ENCODE data around the gene ST14.
"Not testable (repeated sequence)": the region's sequence is repeated elsewhere in the genome, so short reads cannot be mapped to it uniquely, and the experiment has no call there.

ST14 gene

GRCh38 chr11:130188047-130188446 is 28.5 kb downstream of the ST14 start:
- DNase-seq (ENCODE audit: low spot score), result no peak

- no peak for DNase-seq (ENCODE audit: low spot score)
These were observed 29.2 kb downstream of the ST14 start for GRCh38 chr11:130188585-130189347.

- no peak for DNase-seq (ENCODE audit: low spot score)
These were observed 30.1 kb downstream of the ST14 start for GRCh38 chr11:130189492-130190210.

GRCh38 chr11:130190371-130190881 is 30.8 kb downstream of the ST14 start:
- no peak for DNase-seq (ENCODE audit: low spot score)

- no peak for DNase-seq (ENCODE audit: low spot score)
These were observed 32.3 kb downstream of the ST14 start for GRCh38 chr11:130191896-130192295.

DNA sequence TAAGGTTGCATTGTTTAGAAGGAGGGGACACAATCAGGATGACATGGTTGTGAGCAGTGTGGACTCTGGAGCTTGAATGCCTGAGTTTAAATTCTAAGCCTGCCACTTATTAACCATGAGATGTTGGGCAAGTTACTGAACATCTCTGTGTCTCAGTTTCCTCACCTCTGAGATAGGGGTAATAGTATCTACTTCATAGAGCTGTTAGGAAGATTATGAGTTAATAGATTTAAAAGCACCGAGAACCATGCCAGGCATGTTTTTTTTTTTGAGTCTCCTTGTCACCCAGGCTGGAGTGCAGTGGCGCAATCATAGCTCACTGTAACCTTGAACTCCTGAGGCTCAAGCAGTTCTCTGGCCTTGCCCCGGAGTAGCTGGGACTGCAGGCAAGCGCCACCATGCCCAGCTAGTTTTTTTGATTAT is 33.3 kb downstream of the ST14 start:
- no peak for DNase-seq (ENCODE audit: low spot score)

DNA sequence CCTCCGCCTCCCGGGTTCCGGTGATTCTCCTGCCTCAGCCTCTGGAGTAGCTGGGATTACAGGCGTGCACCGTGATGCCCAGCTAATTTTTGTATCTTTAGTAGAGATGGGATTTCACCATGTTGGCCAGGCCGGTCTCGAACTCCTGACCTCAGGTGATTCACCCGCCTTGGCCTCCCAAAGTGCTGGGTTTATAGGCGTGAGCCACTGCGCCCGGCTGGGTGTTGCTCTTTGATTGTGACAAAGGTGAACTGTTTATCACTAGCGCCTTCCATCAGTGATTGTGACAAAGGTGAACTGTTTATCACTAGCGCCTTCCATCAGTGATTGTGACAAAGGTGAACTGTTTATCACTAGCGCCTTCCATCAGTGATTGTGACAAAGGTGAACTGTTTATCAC is 34.0 kb downstream of the ST14 start:
- DNase-seq (ENCODE audit: low spot score), result not testable (repeated sequence)

DNA sequence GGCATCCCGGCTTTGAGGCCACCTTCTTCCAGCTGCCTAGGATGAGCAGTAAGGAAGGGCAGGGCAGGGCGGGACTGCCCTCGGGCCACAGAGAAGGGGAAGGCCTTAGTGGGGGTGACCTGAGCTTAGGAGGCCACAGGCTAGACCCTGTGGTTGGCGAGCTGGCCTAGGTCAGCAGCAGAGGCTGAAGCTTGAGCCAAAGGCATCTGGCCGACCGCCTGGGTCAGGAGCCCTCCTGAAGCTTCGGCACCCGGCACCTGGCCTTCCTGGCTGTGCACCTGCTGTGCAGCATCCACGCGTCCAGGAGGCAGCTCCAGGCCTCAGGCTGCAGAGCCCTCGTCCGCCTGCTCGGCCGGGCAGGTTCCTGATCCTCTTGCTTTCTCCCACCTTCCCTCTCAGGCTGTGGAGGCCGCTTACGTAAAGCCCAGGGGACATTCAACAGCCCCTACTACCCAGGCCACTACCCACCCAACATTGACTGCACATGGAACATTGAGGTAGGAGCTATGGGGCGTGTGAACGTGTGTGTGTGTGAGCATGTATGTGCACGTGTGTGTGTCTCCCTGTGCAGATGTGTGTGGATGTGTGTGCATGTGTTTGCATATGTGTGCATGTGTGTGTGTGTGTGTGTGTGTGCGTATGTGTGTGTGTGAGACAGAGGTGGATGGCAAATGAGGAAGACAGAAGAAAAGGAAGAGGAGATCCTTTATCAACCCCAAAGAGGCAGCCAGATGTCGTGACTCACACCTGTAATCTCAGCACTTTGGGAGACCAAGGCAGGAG is 34.9 kb downstream of the ST14 start:
- DNase-seq (ENCODE audit: low spot score), result no peak

DNA sequence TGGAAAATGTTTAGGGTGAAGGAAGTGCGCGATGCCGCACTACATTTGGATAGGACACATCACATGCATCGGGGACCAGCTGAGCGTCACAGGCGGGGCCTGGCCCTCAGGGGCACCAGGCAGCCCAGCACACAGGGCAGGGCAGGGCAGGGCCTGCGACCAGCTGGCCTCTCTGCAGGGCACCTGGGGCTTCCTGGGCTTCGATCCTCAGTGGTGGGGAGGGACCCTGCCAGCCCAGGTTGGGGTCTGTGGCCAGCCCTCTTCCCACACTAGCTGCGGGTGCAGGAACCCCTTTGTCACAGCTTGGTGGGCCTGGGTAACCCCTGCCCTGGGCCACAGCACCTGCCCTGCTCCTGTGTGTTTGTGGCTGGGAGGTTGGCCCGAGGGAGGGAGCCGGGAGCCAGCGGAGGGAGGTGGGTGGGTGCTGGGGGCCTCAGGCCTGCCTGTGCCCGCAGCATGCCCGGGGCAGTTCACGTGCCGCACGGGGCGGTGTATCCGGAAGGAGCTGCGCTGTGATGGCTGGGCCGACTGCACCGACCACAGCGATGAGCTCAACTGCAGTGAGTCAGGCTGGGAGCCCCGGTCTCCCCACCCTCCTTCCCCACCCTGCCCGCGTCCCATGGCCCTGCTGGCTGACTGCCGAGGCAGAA is 37.9 kb downstream of the ST14 start:
- DNase-seq (ENCODE audit: low spot score), result no peak

GRCh38 chr11:130198292-130198691 is 38.7 kb downstream of the ST14 start:
- no peak for DNase-seq (ENCODE audit: low spot score)

- no peak for DNase-seq (ENCODE audit: low spot score)
These were observed 39.4 kb downstream of the ST14 start for GRCh38 chr11:130198964-130199363.

DNA sequence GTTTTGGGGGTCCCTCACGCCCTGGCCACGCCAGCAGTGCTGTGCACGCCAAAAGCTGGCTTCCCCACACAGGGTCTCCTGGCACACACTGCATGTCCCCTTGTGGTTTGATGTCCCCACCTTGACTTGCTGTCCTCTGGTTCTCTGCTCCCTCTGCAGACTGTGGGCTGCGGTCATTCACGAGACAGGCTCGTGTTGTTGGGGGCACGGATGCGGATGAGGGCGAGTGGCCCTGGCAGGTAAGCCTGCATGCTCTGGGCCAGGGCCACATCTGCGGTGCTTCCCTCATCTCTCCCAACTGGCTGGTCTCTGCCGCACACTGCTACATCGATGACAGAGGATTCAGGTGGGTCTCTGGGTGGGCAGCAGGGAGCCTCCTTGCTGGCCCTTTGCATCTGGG is 40.2 kb downstream of the ST14 start:
- DNase-seq (ENCODE audit: low spot score), result no peak

DNA sequence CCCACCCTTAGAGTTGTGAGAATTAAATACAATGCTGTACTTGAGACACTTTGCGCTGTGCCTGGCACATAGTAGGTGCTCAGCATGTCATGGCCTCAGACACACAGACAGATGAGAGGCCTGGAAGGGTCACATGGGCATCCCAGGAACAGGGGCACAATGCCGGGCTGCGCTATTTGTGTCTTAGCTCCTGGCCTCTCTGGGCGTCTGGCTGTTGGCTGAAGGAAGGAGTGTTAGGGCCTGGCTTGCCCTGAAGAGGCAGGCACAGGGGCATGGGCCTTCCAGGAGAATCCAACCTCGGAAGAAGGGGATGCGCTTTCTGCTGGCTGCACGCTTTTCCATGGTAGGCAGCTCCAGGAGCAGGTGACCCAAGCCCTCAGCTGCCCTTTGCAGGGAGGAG is 41.4 kb downstream of the ST14 start:
- DNase-seq (ENCODE audit: low spot score), result no peak

GRCh38 chr11:130202009-130202817 is 42.6 kb downstream of the ST14 start:
- no peak for DNase-seq (ENCODE audit: low spot score)

GRCh38 chr11:130202818-130203689 is 43.5 kb downstream of the ST14 start:
- DNase-seq (ENCODE audit: low spot score), result no peak

DNA sequence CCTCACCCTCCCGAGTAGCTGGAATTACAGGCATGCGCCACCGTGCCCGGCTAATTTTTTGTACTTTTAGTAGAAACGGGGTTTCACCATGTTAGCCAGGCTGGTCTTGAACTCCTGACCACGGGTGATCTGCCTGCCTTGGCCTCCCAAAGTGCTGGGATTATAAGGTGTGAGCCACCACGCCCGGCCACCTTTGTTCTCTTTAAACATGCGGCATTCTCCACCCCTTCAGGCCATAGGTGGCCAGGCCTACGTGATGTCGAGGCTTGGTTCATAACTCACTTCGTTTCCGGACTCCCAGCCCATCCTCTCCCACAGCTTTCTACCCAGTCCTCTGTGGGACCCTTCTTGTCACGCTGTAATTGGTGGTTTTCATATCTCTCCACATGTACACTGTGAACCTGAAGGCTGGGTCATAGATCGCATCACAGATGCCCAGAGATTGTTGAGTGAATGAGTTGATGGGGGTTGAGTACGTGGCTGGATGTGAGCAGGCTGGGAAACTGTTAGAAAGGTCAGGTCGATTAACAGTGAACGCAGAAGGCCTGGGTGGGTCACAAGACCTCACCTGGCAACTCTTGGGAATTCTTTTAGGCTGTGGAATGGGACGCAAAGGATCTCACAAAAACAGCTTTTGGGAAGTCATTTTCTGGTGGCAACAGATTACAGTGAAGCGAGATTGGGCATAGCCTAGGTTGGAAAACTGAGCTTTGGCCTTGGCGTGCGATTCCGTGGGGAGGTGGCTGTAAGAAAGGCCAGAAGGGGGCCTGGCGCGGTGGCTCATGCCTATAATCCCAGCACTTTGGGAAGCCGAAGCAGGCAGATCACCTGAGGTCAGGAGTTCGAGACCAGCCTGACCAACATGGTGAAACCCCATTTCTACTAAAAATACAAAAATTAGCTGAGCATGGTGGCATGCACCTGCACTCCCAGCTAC is 44.5 kb downstream of the ST14 start:
- no peak for DNase-seq (ENCODE audit: low spot score)

DNA sequence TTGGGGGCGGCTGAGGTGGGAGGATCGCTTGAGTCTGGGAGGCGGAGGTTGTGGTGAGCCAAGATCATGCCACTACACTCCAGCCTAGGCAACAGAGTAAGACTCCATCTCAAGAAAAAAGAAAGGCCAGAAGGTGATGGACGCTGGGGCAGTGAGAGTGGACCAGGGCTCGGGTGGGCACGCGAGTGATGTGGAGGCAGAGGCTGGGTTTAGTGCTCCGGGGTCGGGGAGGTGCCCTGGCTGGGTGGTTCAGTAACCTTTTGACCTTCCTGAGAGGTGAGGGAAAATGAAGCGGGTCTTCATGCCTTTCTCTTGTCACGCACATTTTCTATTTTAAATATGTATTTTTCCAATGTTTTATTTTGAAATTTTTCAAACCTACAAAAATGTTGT is 45.1 kb downstream of the ST14 start:
- no peak for DNase-seq (ENCODE audit: low spot score)

DNA sequence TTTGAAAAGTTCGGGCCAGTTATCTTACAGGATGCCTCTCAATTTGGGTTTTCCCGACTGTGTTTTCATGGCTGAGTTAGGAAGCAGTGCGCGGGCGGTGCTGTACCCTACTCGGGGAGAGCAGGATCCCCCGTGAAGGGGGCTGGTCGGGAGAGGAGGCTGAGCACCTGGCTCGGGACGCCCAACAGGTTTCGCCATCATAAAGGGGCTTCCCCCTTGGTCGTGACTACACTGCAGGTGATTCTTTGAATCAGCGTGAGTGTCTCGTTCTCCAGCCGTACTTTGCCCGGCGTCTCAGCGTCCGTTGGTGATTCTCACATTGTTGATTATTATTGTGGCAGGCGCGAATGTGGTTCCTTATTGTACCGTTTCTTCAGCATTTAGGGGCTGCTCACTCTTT is 46.6 kb downstream of the ST14 start:
- no peak for DNase-seq (ENCODE audit: low spot score)
